Cortex of kidney (tissue), 1 donor: ENCODE results near the gene FAM177B.

Experiments used
- DNase-seq: peaks from one replicate; lab custom pipeline; 2025; lab: John Stamatoyannopoulos, UW

Gene FAM177B

DNA sequence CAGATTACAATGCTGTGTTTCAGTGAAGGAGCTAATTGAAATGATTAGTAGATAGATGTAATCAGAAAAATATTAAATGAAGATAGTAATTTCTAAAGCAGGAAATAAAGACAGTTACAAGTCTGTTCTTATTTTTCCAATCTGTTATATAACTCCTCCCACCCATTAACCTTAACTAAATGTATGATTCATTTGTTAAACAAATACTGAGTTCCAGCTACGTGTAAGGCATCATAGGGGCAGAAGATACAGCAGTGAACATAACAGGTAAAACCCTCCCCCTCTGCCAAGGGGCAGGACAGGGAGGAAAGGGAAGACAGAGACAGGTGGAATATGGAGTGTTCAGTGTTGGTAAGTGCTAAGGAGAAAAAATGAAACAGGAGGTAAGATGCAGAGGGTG is at the start of gene FAM177B:
Gene FAM177B (plus strand): TSS at position 231 of the 400 bp plus-strand sequence. CDS start 9,344 bp downstream, outside the sequence.
- DNase-seq = no peak

DNA sequence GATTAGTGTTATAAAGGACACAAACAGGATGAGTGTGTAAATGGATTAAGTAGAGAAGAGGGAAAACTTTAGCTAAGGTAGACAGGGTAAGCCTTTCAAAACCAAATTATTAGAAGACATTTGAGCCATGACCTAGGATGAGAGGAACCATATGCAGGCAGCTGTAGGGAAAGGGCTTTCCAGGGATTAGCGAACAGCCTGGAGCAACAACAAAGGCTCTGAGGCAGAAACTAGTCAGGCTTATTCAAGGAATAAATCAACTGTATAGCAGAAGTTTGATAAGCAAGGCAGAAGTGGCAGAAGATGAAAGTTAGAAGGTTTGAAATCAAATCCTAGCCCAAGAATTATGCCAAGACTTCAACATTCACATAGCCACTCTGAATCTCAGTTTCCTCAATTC is 46.0 kb upstream of the FAM177B start:
- no peak for DNase-seq

DNA sequence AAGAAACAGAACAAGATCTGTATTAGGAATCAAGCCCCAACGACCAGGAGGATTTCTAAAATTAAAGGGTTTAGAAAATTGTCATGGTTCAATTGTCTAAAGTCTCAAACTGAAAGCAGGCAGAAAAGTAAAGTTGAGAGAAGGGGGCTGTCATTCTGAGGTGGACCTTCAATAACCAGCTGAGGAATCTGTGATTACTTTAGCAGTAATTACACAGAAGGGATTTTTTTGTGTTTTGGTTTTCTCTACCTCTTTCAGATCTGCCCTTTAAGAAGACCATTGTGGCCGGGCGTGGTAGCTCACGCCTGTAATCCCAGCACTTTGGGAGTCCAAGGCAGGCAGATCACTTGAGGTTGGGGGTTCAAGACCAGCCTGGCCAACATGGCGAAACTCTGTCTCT is 42.1 kb upstream of the FAM177B start:
- DNase-seq = no peak

DNA sequence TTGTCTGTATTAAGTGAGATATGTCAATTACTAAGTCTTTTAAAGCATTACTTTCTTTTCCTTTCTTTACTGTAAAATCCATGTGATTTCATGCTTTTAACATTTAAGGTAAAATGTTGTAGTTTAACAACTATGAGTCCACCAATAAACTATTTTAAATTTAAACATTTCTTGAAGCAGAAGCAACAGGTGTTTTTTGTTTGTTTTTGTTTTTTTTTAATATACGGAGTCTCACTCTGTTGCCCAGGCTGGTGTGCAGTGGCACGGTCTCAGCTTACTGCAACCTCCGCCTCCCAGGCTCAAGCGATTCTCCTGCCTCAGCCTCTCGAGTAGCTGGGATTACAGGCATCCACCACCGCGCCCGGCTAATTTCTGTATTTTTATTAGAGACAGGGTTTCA is 40.3 kb upstream of the FAM177B start:
- no peak for DNase-seq

DNA sequence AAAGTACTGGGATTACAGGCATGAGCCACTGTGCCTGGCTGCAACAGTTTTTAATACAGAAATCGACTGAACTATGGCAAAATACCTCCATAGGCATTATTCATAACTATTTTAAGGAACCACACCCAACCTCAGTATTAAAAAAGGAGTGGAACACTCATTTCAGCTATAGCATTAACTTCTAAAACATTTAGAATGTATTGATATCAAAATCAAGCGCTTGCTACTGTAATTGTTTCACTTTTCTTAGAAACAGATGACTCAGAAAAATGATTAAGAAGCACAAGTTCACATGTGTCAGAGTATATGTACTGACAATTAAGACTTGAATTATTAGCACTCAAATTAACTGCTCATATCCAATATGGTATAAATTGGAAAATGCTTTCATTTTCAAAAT is 39.8 kb upstream of the FAM177B start:
- DNase-seq = no peak

DNA sequence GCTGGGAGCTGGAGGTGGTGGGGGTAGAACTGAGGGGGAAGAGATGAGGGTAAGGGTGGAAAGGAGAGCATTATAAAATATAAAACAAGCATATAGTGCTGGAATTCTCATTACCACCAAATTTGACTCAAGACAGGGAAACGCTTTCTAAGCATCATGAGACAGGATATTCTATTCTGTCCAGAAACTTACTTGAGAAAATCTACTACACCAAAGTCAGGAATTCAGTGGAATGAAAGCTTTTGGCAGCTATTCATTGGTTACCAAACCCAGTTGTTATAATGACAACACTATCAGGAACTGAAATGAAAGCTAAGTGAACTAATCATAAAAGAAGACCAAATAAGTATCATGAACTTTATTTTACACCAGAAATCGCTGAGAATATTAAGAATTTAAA is 39.2 kb upstream of the FAM177B start:
- DNase-seq = no peak

DNA sequence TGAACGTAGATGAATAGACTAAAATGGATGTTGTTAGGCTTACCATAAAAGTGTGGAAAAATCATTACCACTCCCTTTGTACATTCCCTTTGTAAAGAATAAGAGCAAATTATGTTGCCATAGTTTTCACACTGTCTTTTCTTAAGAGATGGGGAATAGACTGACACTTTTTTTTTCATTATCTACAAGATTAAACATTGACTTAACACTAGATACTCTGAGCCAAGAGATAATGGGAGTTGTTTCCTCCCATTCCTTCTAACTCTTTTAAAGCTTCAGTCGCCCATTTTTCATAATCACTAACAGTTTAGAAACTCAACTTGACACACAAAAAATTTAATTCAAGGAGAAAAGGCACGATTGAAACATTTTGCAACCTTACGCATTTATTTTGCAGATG is 34.8 kb upstream of the FAM177B start:
- DNase-seq = no peak

DNA sequence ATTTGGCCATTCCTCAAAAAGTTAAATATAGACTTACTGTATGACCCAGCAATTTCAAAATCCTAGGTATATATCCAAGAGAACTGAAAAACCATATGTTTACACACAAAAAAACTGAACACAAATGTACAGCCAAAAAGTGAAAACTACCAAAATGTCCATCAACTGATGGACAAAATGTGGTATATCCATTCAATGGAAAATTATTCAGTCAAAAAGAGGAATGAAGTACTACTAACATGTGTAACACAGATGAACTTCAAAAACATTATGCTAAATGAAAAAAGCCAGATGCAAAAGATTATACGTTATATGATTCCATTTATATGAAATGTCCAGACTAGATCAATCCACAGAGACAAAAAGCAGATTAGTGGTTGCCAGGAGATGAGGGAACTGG is 32.7 kb upstream of the FAM177B start:
- DNase-seq = no peak

DNA sequence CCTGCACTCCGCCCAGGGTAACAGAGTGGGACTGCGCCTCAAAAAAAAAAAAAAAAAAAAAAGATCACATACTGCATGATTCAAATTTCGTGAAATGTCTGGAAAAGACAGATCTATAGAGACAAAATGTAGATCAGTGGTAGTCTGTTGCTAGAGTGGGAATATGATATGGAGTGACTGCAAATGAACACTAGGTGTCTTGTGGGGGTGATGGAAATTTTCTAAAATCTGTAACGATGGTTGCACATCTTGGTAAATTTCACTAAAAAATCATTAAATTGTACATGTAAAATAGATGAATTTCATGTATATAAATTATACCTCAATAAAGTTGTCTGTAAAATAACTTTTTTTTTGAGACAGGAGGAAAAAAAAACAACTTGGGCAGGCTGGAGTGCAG is 30.2 kb upstream of the FAM177B start:
- no peak for DNase-seq

DNA sequence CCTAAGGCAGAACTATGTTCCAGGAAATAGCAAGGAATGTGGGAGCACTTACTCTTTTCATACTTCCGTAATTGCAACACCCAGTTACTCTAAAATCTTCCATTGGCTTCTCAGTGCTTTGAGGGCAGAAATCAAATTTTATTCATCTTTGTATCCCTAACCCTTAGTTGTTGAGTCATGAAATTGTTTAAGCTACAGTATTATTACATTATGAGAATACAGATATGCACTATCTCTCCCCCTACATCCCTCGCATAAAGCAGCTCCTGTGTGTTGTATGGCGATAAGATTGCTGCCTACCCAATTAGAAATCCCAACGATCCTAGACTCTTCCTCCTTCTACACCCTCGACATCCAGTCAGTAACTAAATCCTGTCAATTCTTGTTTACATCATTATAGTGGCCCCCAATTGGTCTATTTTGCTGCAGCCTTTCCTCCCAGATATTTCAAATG is 27.3 kb upstream of the FAM177B start:
- no peak for DNase-seq

DNA sequence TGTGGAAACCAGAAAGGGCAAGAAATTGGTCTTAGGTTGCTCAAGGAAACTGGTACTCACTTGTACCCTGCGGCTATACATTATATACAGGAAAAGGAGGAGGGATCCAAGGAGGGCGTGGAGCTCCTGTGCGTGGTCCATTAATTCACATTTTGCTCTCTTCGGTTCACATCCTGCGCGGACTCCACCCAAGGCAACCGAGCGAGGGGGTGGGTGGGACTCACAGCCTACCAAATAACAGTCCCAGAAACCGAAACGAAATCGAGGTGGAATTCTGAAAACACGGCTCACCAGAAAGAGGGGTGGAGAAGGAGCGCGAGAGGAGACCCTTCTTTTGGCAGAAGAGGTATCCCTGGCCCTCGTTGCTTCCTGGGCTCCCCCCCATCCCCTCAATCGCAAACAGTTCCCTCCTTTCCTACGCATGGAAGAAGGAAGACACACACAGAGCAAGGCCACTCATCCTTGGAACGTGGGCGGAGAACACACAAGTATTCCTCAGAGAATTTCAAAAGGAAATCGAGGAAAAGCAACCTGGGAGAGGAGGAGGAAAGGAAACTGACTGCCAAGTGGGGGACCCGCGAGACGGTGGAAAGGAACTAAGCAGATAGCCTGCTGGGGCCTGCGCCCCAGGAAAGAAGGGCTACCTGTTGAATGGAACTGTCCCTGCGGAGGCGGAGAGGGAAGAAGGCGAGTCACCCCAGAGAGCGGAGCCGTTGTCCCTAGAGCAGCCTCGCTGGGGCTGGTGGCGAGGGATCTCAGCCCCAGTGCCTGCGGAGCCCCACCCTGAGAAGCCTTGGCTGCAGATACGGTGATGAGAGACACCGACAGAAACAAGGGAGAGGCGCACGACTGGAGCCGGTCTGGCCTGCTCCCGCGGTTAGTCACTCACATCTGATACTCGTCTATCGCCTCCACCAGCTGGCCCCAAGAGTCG is 25.4 kb upstream of the FAM177B start:
- DNase-seq = no peak

DNA sequence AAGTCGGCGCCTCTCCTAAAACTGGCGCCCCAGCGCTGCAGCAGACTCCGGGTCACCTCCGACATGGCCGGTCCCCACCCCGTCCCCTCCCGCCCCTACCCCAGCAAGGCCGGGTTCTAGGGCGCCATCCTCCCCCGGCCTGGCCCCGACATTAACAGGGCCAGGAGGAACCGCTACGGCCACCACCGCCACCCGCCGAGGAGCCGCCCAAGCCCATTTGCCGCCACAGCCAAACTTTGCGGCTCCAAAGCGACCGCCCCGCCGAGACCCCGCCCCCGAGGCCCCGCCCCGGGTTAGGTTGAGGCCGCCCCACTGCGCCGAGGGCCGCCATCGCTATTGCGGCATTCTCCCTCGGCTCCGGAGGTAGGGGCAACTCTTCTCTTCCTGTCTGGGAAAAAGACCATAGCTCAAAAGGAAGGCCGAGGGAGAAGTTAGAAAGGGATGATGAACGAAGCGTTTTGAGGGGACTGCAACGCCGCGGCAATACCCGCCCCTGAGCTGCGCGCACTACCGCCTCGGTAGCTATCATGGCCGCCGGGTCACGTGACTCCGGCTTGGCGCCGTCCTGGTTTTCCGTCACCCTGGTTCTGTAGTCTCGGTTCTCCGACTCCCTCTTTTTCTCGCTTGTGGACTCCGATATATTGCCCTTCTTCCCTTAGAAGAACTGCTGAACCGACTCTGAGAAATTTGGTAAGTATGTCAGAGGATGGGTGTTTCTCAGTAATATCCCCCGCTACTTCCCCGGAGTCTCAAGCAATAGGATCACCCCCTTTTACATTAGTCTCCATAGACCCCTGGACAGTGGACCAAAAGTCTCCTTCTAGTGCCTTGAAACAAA is 24.5 kb upstream of the FAM177B start, which contains the start of the genes AIDA and BROX:
Gene AIDA (minus strand): TSS at position 239 of the 838 bp plus-strand sequence. CDS start 174 bp downstream, at position 65.
Gene BROX (plus strand): TSS at position 312 of the 838 bp plus-strand sequence. CDS start 3,136 bp downstream, outside the sequence.
- DNase-seq = peak; percentile 46

DNA sequence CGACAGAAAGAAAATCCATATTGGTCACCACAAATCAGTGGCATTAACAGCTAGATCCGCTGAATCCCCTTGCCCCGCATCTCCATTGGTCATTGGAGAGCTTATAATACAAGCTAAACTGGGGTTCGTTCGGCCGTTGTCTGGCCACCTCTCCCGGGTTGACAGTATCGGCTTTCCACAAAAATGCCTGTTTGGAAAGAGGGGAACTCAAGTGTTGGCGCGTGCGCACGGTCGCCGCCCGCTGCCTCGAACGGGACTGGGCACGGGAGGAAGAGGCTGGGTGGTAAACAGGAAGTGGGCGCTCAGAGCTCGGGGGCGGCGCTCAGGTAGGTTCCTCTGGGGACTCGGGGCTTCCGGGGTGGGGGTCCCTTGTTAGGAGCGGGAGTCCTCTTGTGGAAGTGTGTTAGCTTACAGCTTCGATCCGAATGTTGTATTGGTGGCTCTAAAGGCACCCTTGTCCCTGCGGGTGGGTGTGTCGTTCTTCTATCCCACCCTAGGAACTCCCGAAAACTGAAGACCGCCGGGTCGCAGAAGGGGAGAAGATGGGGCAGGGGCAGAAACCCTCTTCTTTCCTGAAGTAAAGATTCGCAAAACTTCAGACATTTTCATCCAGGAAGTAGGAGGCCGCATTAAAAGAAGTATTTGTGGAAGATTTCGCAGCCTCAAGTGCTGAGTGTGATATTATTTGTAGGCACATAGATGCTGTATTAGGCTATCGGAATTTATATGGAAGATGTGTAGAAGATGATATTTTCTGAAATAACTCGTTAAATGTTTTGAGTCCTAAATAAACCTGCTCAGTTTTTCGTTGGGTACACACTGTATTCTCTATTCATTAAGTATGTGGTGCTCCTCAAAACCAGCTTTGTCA is 23.7 kb upstream of the FAM177B start:
- DNase-seq = peak; percentile 33

DNA sequence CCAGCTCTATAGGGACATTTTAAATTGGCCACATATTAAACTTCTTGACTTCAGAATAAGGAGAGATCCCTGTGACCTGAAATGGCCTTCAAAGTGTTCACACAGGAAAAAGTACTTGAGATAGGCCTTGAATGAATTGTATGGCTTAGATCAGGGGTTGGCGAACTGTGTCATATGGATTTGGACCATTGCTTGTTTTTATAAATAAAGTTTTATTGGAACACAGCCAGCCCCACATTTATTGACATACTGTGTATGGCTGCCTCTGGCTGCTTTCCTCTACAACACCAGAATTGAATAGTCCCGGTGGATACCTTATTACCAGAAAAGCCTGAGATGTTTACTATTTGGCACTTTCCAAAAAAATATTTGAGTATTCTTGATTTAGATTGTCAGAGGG is 20.6 kb upstream of the FAM177B start:
- no peak for DNase-seq

DNA sequence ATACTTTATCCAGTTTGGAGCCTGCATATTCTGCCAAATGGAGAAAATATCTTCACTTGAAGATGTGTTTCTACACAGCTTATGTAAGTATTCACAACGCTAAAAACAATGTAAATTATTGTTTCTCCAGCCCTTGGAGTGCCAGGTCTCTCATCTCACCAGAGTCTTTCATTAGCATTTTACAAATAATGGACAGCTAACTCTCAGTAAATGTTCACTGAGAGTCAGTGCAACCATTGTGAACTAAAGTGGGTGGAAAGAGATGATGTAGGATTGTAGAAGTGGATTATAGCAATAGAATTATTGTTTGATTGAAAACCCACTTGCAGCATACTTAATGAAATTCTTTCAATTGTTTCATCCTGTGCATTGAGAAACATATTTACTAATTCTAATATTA is 8.3 kb upstream of the FAM177B start:
- DNase-seq = no peak

DNA sequence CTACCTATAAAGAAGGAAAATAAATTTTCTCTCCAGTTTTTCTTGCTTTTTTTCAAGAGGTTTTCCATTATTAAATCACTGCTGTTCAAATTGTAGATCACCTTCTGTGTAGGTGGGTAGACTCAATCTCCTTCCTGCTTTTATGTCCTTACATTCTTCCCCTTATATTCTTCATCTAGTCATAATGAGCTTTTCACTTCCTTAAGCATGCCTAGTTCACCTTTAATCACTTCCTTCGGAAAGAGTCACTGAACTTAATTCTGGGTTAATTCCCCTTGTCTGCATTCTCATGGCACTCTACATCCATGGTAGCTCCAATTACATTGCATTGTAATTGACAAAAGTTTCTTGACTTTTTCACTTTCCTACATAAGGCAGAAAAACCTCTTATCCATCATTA is 6.1 kb upstream of the FAM177B start:
- no peak for DNase-seq

DNA sequence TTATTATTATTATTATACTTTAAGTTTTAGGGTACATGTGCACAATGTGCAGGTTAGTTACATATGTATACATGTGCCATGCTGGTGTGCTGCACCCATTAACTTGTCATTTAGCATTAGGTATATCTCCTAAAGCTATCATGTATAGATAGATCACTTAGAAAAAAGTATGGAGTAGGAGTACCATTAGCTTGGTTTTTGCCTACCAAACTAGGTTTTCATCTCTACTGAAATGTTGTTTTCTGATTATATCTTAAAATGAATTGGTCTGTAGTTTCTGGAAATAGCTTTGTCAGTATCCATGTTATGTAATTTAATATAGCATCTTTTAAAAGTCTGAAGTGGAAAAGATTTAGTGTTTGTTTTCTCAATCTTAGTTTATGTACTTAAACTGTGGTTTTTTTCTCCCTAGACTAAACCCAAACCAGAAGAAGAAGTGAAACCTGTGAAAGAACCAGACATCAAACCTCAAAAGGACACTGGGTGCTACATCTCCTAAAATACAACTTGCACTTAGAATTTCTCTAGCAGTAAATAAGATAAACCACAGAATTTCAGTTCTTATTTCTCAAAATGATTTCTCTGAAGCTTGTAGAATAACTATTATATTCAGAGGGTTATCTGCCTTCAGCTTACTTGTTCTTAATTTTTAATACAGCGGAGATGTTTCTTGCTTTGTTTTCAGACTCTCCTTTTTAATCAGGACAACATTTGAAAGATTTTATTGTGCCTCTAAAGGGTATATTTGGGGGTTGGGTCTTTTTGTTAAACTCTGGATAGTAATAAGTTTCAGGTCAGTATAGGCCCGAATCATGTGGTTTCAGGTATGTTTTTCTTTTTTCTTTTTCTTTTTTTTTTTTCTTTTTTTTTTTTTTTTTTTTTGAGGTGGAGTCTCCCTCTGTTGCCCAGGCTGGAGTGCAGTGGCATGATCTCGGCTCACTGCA is 4.5 kb upstream of the FAM177B start:
- no peak for DNase-seq

DNA sequence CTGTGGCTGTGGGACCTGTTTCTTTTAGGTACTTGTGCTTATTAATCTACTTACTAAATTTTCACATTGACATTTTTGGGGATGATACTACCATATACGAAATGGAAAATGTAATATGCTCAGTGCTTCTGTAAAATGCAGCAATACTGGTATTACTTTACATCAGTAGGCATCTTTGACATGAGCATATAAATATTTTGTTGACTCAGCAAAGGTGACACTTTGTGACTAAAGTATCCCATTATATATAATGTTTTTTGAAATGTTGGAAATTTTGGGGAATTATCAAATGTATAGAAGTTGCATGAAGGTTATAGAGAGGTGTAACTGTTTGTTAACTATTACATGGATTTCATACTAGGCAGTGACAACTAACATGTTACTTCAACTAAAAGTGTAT is 2.3 kb upstream of the FAM177B start:
- no peak for DNase-seq

DNA sequence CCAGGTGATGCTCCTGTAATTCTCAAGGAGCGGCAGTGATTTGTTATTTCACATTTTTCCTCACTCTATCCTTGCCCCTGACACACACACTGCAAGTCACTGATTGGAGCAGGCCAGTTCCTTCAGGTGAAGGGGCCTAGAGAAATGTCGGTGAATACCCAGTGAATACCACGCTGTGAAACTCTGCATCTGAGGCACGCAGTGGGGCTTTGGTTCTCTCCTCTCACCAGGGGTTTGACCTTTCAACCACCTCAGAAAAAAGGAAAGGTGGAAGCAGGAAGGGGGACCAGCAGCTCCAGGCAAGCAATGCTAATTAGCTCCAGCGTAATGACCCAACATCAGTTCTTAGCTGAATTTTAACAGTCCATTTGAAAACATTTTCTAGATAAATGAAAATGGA is 532 bp upstream of the FAM177B start:
- DNase-seq = no peak

DNA sequence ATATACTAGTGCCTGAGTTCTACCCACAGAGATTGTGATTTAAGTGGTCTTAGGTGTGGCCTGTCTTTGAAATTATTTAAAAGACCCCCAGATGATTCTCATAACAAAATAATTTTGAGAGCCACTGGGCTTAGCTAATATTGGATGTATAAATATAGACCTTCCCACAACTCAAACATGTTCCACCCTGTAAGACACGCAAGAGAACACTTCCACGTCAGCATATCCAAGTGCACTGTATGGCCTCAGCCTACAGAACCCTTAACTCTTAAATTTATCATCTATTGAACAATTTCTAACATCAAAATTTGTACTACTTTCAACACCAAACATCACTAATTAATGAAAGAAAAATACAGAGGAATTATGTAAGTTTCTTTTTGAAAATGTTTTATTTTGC is 2.5 kb downstream of the FAM177B start:
- DNase-seq = no peak

DNA sequence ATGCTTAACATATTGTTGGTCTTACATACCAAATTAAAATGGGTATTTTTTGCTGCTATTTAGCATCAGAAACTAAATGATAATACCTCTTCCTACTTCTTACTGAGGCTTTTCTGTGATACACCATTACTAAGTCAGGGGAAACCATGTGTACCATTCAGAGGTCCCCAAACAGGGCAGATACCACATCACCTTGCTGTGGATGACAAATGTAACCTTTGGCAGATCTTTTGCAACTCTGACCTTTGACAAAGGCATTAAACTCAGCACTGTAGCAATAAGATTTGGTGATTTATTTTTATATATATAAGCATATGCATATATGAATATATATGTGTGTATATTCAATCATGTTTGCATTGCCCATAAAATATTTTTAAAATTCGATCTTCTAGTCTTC is 2.9 kb downstream of the FAM177B start:
- DNase-seq = no peak
